Neural progenitor cell (in vitro differentiated cells): ENCODE measurements around the gene TXNDC11. TPM values are rescaled to one million over a fixed set of nuclear protein-coding genes. Genes with fewer than 3 reads are reported as not detected.

Source experiments
- DNase-seq: peaks from one replicate; pipeline ENCODE4 v3.0.0-alpha.2; 2016; ENCODE audit warnings: low spot score
- H2AFZ ChIP-seq: fragments of 200-600 bp; sonication (generic); replicated peaks from 2 replicates; pipeline ENCODE4 v1.6.1; 2016; ENCODE audit warnings: antibody characterized with exemption
- H3F3A ChIP-seq: fragments of 200-600 bp; sonication (generic); 2 replicates; pipeline ENCODE4 v1.6.1; 2016; ENCODE audit warnings: antibody characterized with exemption, low read depth
- H3K27ac ChIP-seq: fragments of 200-600 bp; sonication (generic); 2 replicates; pipeline ENCODE4 v1.5.1; 2016; ENCODE audit warnings: mild to moderate bottlenecking
- H3K27me3 ChIP-seq: fragments of 200-600 bp; sonication (generic); 2 replicates; pipeline ENCODE4 v1.6.1; 2016; ENCODE audit warnings: mild to moderate bottlenecking, moderate library complexity
- H3K36me3 ChIP-seq: fragments of 200-600 bp; sonication (generic); 2 replicates; pipeline ENCODE4 v1.5.1; 2016
- H3K4me1 ChIP-seq: fragments of 200-600 bp; sonication (generic); 2 replicates; pipeline ENCODE4 v1.6.1; 2016; ENCODE audit warnings: mixed run types
- H3K4me2 ChIP-seq: fragments of 200-600 bp; sonication (generic); 2 replicates; pipeline ENCODE4 v1.6.1; 2016
- H3K4me3 ChIP-seq: fragments of 200-600 bp; sonication (generic); 2 replicates; pipeline ENCODE4 v1.5.1; 2016
- H3K79me2 ChIP-seq: fragments of 200-600 bp; sonication (generic); 2 replicates; pipeline ENCODE4 v1.6.1; 2016; ENCODE audit warnings: low read depth
- H3K9ac ChIP-seq: fragments of 200-600 bp; sonication (generic); 2 replicates; pipeline ENCODE4 v1.6.1; 2016
- H3K9me3 ChIP-seq: fragments of 200-600 bp; sonication (generic); 2 replicates; pipeline ENCODE4 v1.5.1; 2016; ENCODE audit warnings: low read depth
- H4K20me1 ChIP-seq: fragments of 200-600 bp; sonication (generic); 2 replicates; pipeline ENCODE4 v1.6.1; 2016; ENCODE audit warnings: low read depth
- H3K27ac Mint-ChIP-seq: 3 replicates; pipeline ENCODE4 v1.8.0; 2021; ENCODE audit warnings: mixed read lengths
- H3K27me3 Mint-ChIP-seq: 2 replicates; pipeline ENCODE4 v1.8.0; 2022; ENCODE audit warnings: low read depth, mild to moderate bottlenecking, inconsistent platforms, moderate library complexity, mixed read lengths; ENCODE audit not compliant: insufficient read depth
- H3K36me3 Mint-ChIP-seq: 3 replicates; pipeline ENCODE4 v1.8.0; 2021; ENCODE audit warnings: mixed read lengths
- H3K4me1 Mint-ChIP-seq: 3 replicates; pipeline ENCODE4 v1.8.0; 2021; ENCODE audit warnings: mixed read lengths
- H3K4me3 Mint-ChIP-seq: 3 replicates; pipeline ENCODE4 v1.8.0; 2021; ENCODE audit warnings: mild to moderate bottlenecking, moderate library complexity, mixed read lengths
- H3K9me3 Mint-ChIP-seq: 3 replicates; pipeline ENCODE4 v1.8.0; 2020; ENCODE audit warnings: mixed read lengths
- CTCF ChIP-seq: fragments of 200-600 bp; sonication (generic); IDR thresholded peaks from 2 replicates; pipeline ENCODE4 v1.5.1; 2017; ENCODE audit warnings: antibody characterized with exemption, mild to moderate bottlenecking
- EZH2 ChIP-seq: fragments of 200-600 bp; sonication (generic); IDR thresholded peaks from 2 replicates; pipeline ENCODE4 v1.6.1; 2017; ENCODE audit warnings: antibody characterized with exemption, mild to moderate bottlenecking, moderate library complexity
- EZH2phosphoT487 ChIP-seq: fragments of 200-600 bp; sonication (generic); IDR thresholded peaks from 2 replicates; pipeline ENCODE4 v1.6.1; 2017; ENCODE audit warnings: antibody characterized with exemption
- total RNA-seq: library from RNA; depleted of rRNA; stranded (reverse); fragments of >200 nt; gene quantifications from 2 replicates; pipeline ENCODE4 v1.2.3, GENCODE V29; 2015; ENCODE audit warnings: low replicate concordance

Gene TXNDC11
- total RNA-seq, 1 donor from 2014 or later = 7.4 TPM

GRCh38 chr16:11699234-11699894 is 43.3 kb downstream of the TXNDC11 start:
- no peak for TF ChIP-seq EZH2phosphoT487
- TF ChIP-seq EZH2 = no peak
- no peak for TF ChIP-seq CTCF
- no peak overlapping the region for H3K4me3 Mint-ChIP-seq
- DNase-seq = no peak
- peaks cover 3% of the 10 kb centered on the region for H4K20me1 ChIP-seq
- no peaks in the 10 kb centered on the region for H3K27me3 ChIP-seq
- no peaks in the 10 kb centered on the region for H3K9me3 ChIP-seq
- H3F3A ChIP-seq = no peaks in the 10 kb centered on the region
- no peak overlapping the region for H3K27ac ChIP-seq
- H3K27me3 Mint-ChIP-seq = peaks cover 2% of the 10 kb centered on the region
- H3K27ac Mint-ChIP-seq = no peak overlapping the region
- peaks cover 4% of the 10 kb centered on the region for H3K4me1 Mint-ChIP-seq
- no peaks in the 10 kb centered on the region for H3K4me1 ChIP-seq
- H3K9ac ChIP-seq = no peak overlapping the region
- H2AFZ ChIP-seq = no peak overlapping the region
- no peak overlapping the region for H3K4me2 ChIP-seq
- H3K4me3 ChIP-seq = no peak overlapping the region
- no peaks in the 10 kb centered on the region for H3K9me3 Mint-ChIP-seq
- H3K79me2 ChIP-seq = no peaks in the 10 kb centered on the region
- no peaks in the 10 kb centered on the region for H3K36me3 ChIP-seq
- H3K36me3 Mint-ChIP-seq = peaks cover 33% of the 10 kb centered on the region

DNA sequence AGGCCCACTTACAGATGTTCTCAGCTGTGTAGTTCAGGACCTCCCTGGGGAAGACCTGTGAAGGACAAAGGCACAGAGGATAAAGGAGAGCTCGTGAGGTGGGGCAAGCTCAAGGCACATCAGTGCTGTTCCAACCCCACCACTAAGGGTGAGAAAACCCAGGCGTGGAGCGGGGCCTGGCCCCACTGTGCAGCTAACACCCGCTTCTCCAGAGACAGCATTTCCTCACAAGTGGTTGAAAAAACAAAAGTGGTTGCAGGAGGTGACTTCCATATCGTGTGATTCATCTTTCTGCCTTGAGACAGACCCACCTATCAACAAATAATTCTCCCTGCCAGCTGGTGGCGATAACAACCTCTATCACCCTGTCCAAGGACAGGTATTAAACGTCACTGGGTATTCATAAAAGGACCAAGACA is 44.4 kb downstream of the TXNDC11 start:
- Histone ChIP-seq H3K4me2 (no peak overlapping the region), H3F3A (no peaks in the 10 kb centered on the region), H3K36me3 (no peaks in the 10 kb centered on the region), H3K27me3 (no peaks in the 10 kb centered on the region), H2AFZ (no peak overlapping the region), H3K27ac (no peak overlapping the region), H3K4me1 (no peaks in the 10 kb centered on the region), H4K20me1 (peaks cover 3% of the 10 kb centered on the region), H3K9ac (no peak overlapping the region), H3K4me3 (no peak overlapping the region), H3K79me2 (no peaks in the 10 kb centered on the region), H3K9me3 (no peaks in the 10 kb centered on the region)
- no peak for DNase-seq
- no peak for TF ChIP-seq EZH2phosphoT487
- TF ChIP-seq EZH2 = no peak
- TF ChIP-seq CTCF = no peak
- Mint-ChIP-seq H3K4me1 (peaks cover 4% of the 10 kb centered on the region), H3K9me3 (no peaks in the 10 kb centered on the region), H3K36me3 (peaks cover 32% of the 10 kb centered on the region), H3K27me3 (peaks cover 2% of the 10 kb centered on the region), H3K27ac (no peak overlapping the region), H3K4me3 (no peak overlapping the region)

DNA sequence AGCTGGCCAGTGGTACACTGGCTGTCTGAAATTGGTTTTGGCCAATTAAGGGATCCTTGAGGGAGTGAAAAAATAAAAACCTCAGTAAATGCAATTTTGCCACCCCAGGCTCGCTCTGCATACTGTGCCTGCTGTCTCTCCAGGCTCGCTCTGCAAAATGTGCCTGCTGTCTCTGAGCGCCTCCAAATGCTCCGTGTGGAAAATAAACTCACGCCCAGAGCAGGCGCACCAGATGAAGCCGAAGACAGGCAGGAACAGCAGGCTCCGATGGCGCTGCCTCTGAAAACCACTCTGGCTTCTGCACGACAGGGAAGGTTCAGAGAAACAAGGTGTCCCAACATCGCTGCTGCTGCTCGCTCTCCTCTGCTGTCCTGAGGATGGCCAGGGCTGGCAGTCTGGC is 45.3 kb downstream of the TXNDC11 start:
- Mint-ChIP-seq H3K4me1 (peaks cover 4% of the 10 kb centered on the region), H3K27me3 (peaks cover 2% of the 10 kb centered on the region), H3K36me3 (peaks cover 27% of the 10 kb centered on the region), H3K4me3 (no peak overlapping the region), H3K9me3 (no peaks in the 10 kb centered on the region), H3K27ac (no peak overlapping the region)
- Histone ChIP-seq H3K27ac (no peak overlapping the region), H3F3A (no peaks in the 10 kb centered on the region), H2AFZ (no peak overlapping the region), H3K9ac (no peak overlapping the region), H3K4me3 (no peak overlapping the region), H3K79me2 (no peaks in the 10 kb centered on the region), H3K9me3 (no peaks in the 10 kb centered on the region), H4K20me1 (peaks cover 3% of the 10 kb centered on the region), H3K4me2 (no peak overlapping the region), H3K36me3 (no peaks in the 10 kb centered on the region), H3K4me1 (no peaks in the 10 kb centered on the region), H3K27me3 (no peaks in the 10 kb centered on the region)
- TF ChIP-seq CTCF (no peak), EZH2 (no peak), EZH2phosphoT487 (no peak)
- DNase-seq = no peak
